Left ventricle myocardium inferior (tissue), 1 donor: ENCODE results near the gene ANO2. TPM values are rescaled to one million over a fixed set of nuclear protein-coding genes. Genes with fewer than 3 reads are reported as not detected.

Experiments used
- DNase-seq: peaks from one replicate; pipeline ENCODE4 v3.0.0-alpha.2; 2020
- H3K27ac ChIP-seq: fragments of 200-600 bp; replicated peaks from 2 replicates; pipeline ENCODE4 v1.8.0; 2021
- H3K27me3 ChIP-seq: fragments of 200-600 bp; 2 replicates; pipeline ENCODE4 v1.8.0; 2021; ENCODE audit warnings: low read depth
- H3K36me3 ChIP-seq: fragments of 200-600 bp; 2 replicates; pipeline ENCODE4 v1.8.0; 2021
- H3K4me1 ChIP-seq: fragments of 200-600 bp; 2 replicates; pipeline ENCODE4 v1.8.0; 2021
- H3K4me3 ChIP-seq: fragments of 200-600 bp; 2 replicates; pipeline ENCODE4 v1.8.0; 2021; ENCODE audit warnings: mild to moderate bottlenecking, moderate library complexity
- H3K9me3 ChIP-seq: fragments of 200-600 bp; replicated peaks from 2 replicates; pipeline ENCODE4 v1.8.0; 2021
- intact Hi-C: fragments of 100-400 bp; cut with micrococcal nuclease; formaldehyde crosslinking; loops from one replicate; pipeline ENCODE4 v1.11.0; 2022
- total RNA-seq: library from RNA; stranded (reverse); fragmentation: NEBNext Ultra II Directional; extraction: Animal tissue kit (Norgen Biotek cat#: 25700); gene quantifications from one replicate; pipeline ENCODE4 v1.2.1, GENCODE V29; 2021
- TF ChIP-seq, protein P1 (sequence below): fragments of 200-600 bp; IDR thresholded peaks from 2 replicates; pipeline ENCODE4 v1.8.0; 2021; ENCODE audit warnings: antibody characterized with exemption, mild to moderate bottlenecking, borderline replicate concordance
- donor health status: DM: no; HTN: yes; CAD: no; lungs with severe emphysema.

Gene ANO2
- total RNA-seq, 1 donor from 2014 or later = 13.0 TPM

DNA sequence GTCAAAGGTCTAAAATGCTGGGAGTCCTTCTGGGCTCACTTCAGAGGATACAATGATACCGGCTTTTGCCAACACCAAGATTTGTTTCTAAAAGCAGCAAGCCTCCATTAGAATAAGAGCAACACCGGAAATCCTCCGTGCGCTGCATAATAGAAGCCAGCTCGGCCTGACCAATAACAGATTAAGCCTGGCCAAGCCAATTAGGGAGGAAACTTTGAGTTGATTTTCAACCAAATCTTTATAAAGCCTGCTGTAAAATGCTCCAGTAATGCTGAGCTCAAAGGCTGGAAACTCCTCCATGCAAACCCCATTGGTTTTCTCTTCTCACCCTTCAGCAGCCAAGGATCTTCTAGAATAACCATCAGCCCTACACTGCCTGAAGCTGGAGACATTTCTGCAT lies 363.0 kb downstream of the ANO2 start:
- DNase-seq = peak; percentile 28
- TF ChIP-seq, protein P1, sequence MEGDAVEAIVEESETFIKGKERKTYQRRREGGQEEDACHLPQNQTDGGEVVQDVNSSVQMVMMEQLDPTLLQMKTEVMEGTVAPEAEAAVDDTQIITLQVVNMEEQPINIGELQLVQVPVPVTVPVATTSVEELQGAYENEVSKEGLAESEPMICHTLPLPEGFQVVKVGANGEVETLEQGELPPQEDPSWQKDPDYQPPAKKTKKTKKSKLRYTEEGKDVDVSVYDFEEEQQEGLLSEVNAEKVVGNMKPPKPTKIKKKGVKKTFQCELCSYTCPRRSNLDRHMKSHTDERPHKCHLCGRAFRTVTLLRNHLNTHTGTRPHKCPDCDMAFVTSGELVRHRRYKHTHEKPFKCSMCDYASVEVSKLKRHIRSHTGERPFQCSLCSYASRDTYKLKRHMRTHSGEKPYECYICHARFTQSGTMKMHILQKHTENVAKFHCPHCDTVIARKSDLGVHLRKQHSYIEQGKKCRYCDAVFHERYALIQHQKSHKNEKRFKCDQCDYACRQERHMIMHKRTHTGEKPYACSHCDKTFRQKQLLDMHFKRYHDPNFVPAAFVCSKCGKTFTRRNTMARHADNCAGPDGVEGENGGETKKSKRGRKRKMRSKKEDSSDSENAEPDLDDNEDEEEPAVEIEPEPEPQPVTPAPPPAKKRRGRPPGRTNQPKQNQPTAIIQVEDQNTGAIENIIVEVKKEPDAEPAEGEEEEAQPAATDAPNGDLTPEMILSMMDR = no peak
- Histone ChIP-seq H3K36me3 (no peaks in the 10 kb centered on the region), H3K27me3 (peaks cover 9% of the 10 kb centered on the region), H3K4me3 (no peak overlapping the region), H3K4me1 (peaks cover 88% of the 10 kb centered on the region), H3K27ac (peak overlapping the region; percentile 84), H3K9me3 (no peaks in the 10 kb centered on the region)
- intact Hi-C loops = no loop called here

DNA sequence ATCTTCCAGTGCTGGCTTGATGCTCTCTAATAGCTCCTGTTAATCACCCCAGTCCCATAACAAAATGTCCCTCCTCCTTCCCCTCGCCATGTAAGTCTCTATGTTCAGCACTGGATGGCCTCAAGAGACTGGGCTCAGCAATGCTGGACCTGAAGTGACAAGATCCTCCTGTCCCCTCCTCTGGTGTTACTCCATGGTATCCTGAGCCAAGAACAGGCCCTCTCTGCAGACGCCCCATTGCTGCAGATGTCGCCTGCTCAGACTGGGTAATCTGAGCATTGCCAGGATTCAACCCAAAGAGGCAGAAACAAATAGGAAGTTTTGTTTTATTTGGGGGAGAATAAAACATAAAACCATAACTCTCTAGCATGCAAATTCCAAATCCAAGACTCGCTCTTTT lies 363.4 kb downstream of the ANO2 start:
- intact Hi-C loops = no loop called here
- Histone ChIP-seq H3K4me1 (peaks cover 88% of the 10 kb centered on the region), H3K27ac (peak overlapping the region; percentile 84), H3K27me3 (peaks cover 9% of the 10 kb centered on the region), H3K36me3 (no peaks in the 10 kb centered on the region), H3K9me3 (no peaks in the 10 kb centered on the region), H3K4me3 (no peak overlapping the region)
- TF ChIP-seq, protein P1 = no peak
- no peak for DNase-seq

DNA sequence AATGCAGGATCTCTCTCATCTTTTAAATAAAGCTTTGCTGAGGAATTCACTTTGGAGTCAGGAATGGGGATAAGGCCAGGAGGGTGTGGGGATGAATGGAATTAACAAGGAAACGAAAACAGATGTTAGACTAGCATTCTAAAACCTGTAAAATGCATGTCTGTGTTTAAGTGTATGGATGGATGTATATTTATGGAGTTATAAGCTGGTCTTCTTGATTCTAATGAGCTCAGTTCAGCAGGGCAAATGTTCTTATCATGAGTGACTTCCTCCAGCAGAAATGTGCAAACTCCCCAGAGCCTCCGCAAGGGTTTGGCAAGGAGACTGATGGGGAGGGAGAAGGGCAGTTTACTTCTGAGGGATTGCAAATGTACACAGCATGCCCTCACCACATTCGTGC lies 364.0 kb downstream of the ANO2 start:
- H3K4me3 ChIP-seq = no peak overlapping the region
- peaks cover 9% of the 10 kb centered on the region for H3K27me3 ChIP-seq
- peak overlapping the region; percentile 84 for H3K27ac ChIP-seq
- intact Hi-C loops = no loop called here
- no peaks in the 10 kb centered on the region for H3K9me3 ChIP-seq
- no peaks in the 10 kb centered on the region for H3K36me3 ChIP-seq
- DNase-seq = no peak
- H3K4me1 ChIP-seq = peaks cover 91% of the 10 kb centered on the region
- TF ChIP-seq, protein P1 = peak; percentile 7

- Histone ChIP-seq H3K4me1 (peaks cover 79% of the 10 kb centered on the region), H3K9me3 (no peaks in the 10 kb centered on the region), H3K36me3 (no peaks in the 10 kb centered on the region), H3K27me3 (peaks cover 9% of the 10 kb centered on the region), H3K4me3 (no peak overlapping the region), H3K27ac (no peak overlapping the region)
- no peak for DNase-seq
- TF ChIP-seq, protein P1 = no peak
- intact Hi-C loops = no loop called here
Observed at GRCh38 chr12:5578775-5579174, 366.3 kb downstream of the ANO2 start.

DNA sequence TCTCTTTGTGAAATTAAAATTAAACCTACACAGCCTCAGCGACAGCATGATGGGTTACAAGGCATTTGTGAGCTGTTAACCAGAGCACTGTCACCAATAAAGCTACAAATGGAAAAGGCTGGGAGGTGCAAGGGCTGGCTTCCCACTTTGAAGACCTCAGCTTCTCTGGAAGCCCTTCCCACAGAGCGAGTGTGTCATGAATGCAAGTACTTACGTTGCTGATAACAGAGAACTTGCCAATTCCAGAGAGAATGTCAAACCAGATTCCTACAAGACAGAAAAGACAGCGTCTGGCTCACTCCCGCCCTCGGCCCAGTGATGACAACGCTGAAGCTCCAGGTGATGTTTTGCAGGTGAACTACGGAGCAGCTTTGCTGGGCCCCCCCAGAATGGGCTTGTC lies 367.3 kb downstream of the ANO2 start:
- Histone ChIP-seq H3K4me3 (no peak overlapping the region), H3K36me3 (no peaks in the 10 kb centered on the region), H3K4me1 (peaks cover 71% of the 10 kb centered on the region), H3K27me3 (peaks cover 9% of the 10 kb centered on the region), H3K9me3 (no peaks in the 10 kb centered on the region), H3K27ac (peak overlapping the region; percentile 60)
- intact Hi-C loops = no loop called here
- no peak for DNase-seq
- TF ChIP-seq, protein P1 = no peak

- DNase-seq = peak; percentile 48
- H3K27me3 ChIP-seq = peaks cover 9% of the 10 kb centered on the region
- peak overlapping the region; percentile 60 for H3K27ac ChIP-seq
- peaks cover 66% of the 10 kb centered on the region for H3K4me1 ChIP-seq
- no peaks in the 10 kb centered on the region for H3K36me3 ChIP-seq
- H3K4me3 ChIP-seq = no peak overlapping the region
- H3K9me3 ChIP-seq = no peaks in the 10 kb centered on the region
- intact Hi-C loops = no loop called here
- TF ChIP-seq, protein P1 = no peak
Observed at GRCh38 chr12:5577211-5577612, 367.8 kb downstream of the ANO2 start.
